ENCODE data around the gene NDE1. TPM values are rescaled to one million over a fixed set of nuclear protein-coding genes. Genes with fewer than 3 reads are reported as not detected.

Gene NDE1
- total and polyA plus RNA-seq, 2 of the 4 experiments (the other 2 are of a cell fraction) = 22.7 to 29.2 TPM

DNA sequence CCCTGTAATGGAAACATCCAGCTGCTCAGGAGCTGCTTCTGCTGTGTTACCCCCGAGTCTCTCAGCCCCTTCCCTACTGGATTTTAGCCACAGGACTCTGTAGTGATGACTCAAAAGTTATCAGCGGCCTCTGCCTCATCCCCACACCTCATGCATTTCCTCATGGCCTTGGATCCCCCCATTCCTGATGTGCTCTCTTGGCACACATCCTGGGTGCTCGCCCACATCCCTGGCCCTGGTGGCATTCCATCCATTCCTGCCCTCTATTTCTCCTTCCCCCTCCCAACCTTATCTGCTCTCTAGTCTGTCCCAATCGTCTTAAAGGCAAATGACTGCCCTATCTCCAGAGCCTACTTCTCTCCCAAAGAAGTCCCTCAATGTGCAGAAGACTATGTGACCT is 31.7 kb upstream of the NDE1 start (continued):
- TF ChIP-seq, protein P1, sequence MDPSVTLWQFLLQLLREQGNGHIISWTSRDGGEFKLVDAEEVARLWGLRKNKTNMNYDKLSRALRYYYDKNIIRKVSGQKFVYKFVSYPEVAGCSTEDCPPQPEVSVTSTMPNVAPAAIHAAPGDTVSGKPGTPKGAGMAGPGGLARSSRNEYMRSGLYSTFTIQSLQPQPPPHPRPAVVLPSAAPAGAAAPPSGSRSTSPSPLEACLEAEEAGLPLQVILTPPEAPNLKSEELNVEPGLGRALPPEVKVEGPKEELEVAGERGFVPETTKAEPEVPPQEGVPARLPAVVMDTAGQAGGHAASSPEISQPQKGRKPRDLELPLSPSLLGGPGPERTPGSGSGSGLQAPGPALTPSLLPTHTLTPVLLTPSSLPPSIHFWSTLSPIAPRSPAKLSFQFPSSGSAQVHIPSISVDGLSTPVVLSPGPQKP (IDR thresholded peaks at IDR 0.05; ENCODE audit: borderline replicate concordance, low read depth, low read length) = no peak

DNA sequence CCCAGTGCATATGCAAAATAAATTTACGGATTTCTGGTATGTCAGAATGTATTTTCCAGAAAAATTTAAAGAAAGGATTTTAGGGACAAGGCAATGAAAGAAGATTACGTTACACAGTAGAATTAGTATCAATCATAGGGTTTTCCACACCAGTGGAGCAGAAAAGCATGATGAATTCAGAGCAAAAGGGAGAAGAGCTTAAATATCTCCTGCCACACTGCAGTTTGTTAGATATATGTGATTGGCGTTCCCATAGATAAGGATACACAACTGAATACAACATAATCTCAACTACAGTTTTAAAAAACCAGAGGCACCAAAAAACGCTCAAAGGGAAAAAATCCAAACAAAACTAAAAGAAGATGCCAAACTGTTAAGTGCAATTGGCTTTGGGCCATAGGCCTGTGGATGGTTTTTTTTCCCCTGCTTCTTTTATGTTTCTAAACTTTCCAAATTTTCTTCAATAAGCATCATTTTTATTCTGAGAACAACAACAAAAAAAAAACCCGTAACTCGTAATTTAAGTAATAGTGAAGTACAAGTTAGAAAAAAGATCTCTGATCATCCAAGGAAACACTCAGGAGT is 29.3 kb upstream of the NDE1 start:
- intact Hi-C loops (cut with micrococcal nuclease) = no loop called here
- Histone ChIP-seq H4K91ac (ENCODE audit: insufficient read depth, low read depth, low read length) (no peak overlapping the region), H4K20me1 (ENCODE audit: insufficient read depth, low read length) (no peaks in the 10 kb centered on the region), H3K18ac (ENCODE audit: low read depth, low read length) (no peak overlapping the region), H3K27me3 (ENCODE audit: control insufficient read depth, insufficient read depth, low read length) (no peaks in the 10 kb centered on the region), H2AK9ac (replicated peaks; ENCODE audit: low read depth, low read length, poor library complexity) (no peak overlapping the region), H3K14ac (replicated peaks; ENCODE audit: low read depth, low read length) (no peak overlapping the region), H3K23ac (ENCODE audit: low read depth, low read length) (no peak overlapping the region), H3K4me1 (ENCODE audit: control insufficient read depth, insufficient read depth, low read length) (peaks cover 9% of the 10 kb centered on the region), H4K8ac (ENCODE audit: low read depth in 2 of 2, low read length in 2 of 2) (no peak overlapping the region), H2AK5ac (ENCODE audit: low read depth, low read length) (no peak overlapping the region), H3K27ac (ENCODE audit: insufficient read depth, low read length) (no peak overlapping the region), H3K9ac (ENCODE audit: low read depth, low read length) (no peak overlapping the region), H3K79me1 (ENCODE audit: low read depth in 1 of 2, low read length in 2 of 2) (peaks cover 0 to 10% of the 10 kb centered on the region in 2 experiments; a peak in 1 of 4 replicates), H2AFZ (replicated peaks; ENCODE audit: low read length, poor library complexity) (no peak overlapping the region), H3K56ac (ENCODE audit: extremely low read depth, insufficient read depth, low read length) (no peak overlapping the region), H2BK5ac (ENCODE audit: low read depth, low read length, poor library complexity, severe bottlenecking) (no peak overlapping the region), H3K4me2 (ENCODE audit: low read depth, low read length) (no peak overlapping the region), H3K9me1 (ENCODE audit: insufficient read depth, low read length) (peaks cover 21% of the 10 kb centered on the region), H2BK120ac (ENCODE audit: low read depth, low read length) (no peak overlapping the region), H2BK20ac (ENCODE audit: low read depth, low read length) (no peak overlapping the region), H4K5ac (ENCODE audit: low read depth, low read length) (no peak overlapping the region), H3K4ac (ENCODE audit: low read depth, low read length) (no peak overlapping the region), H2BK15ac (ENCODE audit: low read depth, low read length) (no peak overlapping the region), H3K4me3 (ENCODE audit: insufficient read depth, low read depth, low read length) (no peak overlapping the region), H3K36me3 (ENCODE audit: control insufficient read depth, insufficient read depth, low read length) (peaks cover 55% of the 10 kb centered on the region), H3K9me3 (ENCODE audit: control insufficient read depth, insufficient read depth, low read length) (no peaks in the 10 kb centered on the region)
- no peak for TF ChIP-seq RFX5 (IDR thresholded peaks at IDR 0.05; ENCODE audit: low read depth, low read length)
- TF ChIP-seq CHD1 (IDR thresholded peaks at IDR 0.05; ENCODE audit: low read depth, low read length) = no peak
- no peak for TF ChIP-seq POLR2A (IDR thresholded peaks at IDR 0.05; ENCODE audit: low read depth, low read length)
- BruUV-seq (replicated peaks) = no TSS peak
- WGBS, 2 experiments (ENCODE audit: extremely low coverage in 2 of 2, insufficient read length in 1 of 2) = 100% methylated on average over 2 of the region's 6 CpGs; no CpG with 5 or more reads in 1 of the 2 experiments
- ATAC-seq (ENCODE audit: low read depth) (no peak), DNase-seq (no peak)
- POLR2A ChIA-PET (ENCODE audit: unreplicated experiment) = no interaction called here
- in situ Hi-C loops (cut with MboI; ENCODE audit: low sequenced_read_pairs) = no loop called here
- dilution Hi-C loops (cut with HindIII; ENCODE audit: low sequenced_read_pairs, unreplicated experiment) = no loop called here
- CTCF ChIA-PET = no interaction called here

Measured in IMR-90 (cell line).